GM23248 (cell line): ENCODE results near the gene GPD2.

Experiments
- EZH2 ChIP-seq: fragments of 200-600 bp; sonication (generic); IDR thresholded peaks from 2 replicates; pipeline ENCODE4 v1.6.1; 2018; ENCODE audit warnings: antibody characterized with exemption, mild to moderate bottlenecking; ENCODE audit not compliant: insufficient read depth, poor library complexity, severe bottlenecking
- EZH2phosphoT487 ChIP-seq: fragments of 200-600 bp; sonication (generic); IDR thresholded peaks from 2 replicates; pipeline ENCODE4 v1.6.1; 2018; ENCODE audit warnings: antibody characterized with exemption, moderate library complexity, mild to moderate bottlenecking, low read depth; ENCODE audit not compliant: insufficient read depth

DNA sequence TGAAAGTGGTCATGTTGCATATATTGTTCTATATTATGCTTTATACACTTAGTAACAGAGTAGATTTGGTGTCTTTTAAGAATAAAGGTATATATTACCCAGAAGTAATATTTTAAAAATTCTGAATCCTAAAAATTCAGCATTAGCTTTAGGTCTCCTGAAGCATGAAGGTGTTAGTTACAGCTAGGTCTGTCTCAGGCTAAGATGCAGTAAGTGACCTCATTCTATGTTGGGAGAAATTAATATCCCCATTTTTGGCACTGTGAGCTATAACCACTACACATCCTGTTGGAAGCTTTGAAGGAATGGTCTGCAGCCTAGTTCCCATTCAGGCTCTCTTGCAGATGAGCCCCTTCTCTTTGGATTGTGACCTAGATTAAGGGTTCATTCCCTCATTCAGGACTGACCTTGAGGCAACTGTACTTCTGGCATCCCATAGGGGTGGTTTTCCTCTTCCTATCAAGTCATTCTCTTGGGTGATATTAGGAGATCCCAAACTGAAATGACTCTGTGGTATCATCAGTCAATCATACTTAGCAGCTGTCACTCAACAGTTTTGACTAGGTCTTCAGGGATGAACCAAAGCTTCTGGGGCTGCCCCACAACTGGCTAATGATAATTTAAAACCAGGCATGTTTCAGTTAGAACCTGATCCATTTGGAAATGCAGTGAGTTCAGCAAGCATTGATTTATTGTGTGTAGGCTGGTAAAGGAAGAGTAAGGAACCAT, 117.7 kb downstream of the GPD2 start:
- TF ChIP-seq EZH2phosphoT487 (no peak), EZH2 (no peak)
